Measurements from ENCODE around the gene VPS51.

Gene VPS51

DNA sequence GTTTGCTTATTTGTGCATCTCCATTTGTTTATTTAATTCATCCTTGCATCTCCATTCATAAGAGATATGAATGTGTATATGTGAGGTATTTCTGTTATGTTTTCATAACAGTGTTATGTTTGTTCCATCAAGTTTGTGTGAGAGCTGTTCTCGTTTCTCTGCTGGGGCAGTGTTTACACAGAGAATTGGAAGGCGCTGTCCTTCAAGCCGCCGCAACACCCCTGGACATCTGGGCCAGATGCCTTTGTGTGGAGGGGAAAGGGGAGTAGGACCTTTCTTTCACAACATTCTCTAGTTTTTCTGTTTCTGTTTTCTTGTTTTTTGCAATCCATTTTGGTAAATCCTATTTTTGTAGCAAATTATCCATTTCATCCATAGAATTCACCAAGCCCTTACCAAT is 8.6 kb downstream of the VPS51 start:
- no peak for DNase-seq (ENCODE audit: extremely low spot score)
- TF ChIP-seq, protein P1, sequence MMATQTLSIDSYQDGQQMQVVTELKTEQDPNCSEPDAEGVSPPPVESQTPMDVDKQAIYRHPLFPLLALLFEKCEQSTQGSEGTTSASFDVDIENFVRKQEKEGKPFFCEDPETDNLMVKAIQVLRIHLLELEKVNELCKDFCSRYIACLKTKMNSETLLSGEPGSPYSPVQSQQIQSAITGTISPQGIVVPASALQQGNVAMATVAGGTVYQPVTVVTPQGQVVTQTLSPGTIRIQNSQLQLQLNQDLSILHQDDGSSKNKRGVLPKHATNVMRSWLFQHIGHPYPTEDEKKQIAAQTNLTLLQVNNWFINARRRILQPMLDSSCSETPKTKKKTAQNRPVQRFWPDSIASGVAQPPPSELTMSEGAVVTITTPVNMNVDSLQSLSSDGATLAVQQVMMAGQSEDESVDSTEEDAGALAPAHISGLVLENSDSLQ (IDR thresholded peaks at IDR 0.05) = no peak
- TF ChIP-seq ARNT (IDR thresholded peaks at IDR 0.05) = no peak
- no peak for TF ChIP-seq BHLHE40 (IDR thresholded peaks at IDR 0.05; ENCODE audit: borderline replicate concordance)
- no peak for TF ChIP-seq L3MBTL2 (conservative IDR thresholded peaks at IDR 0.05)
- no peak for TF ChIP-seq TARDBP (IDR thresholded peaks at IDR 0.05)
- TF ChIP-seq ZNF384 (IDR thresholded peaks at IDR 0.05) = no peak
- TF ChIP-seq CTBP1 (IDR thresholded peaks at IDR 0.05; ENCODE audit: borderline replicate concordance) = no peak
- TF ChIP-seq FOXA1 (IDR thresholded peaks at IDR 0.05) = no peak
- TF ChIP-seq LEF1 (IDR thresholded peaks at IDR 0.05; ENCODE audit: borderline replicate concordance) = no peak
- TF ChIP-seq ELF4 (IDR thresholded peaks at IDR 0.05) = no peak
- no peak for TF ChIP-seq NFRKB (IDR thresholded peaks at IDR 0.05)
- CTCF ChIA-PET = interaction anchor here (0.7 to 1.1 kb wide), 2 partner anchors 121 to 689 kb away, joined by 3 read pairs; no protein-coding TSS in a partner anchor
- POLR2A ChIA-PET = interaction anchor here (0.6 to 1.3 kb wide), 2 partner anchors 12 to 29 kb away, joined by 3 read pairs; no protein-coding TSS in a partner anchor

DNA sequence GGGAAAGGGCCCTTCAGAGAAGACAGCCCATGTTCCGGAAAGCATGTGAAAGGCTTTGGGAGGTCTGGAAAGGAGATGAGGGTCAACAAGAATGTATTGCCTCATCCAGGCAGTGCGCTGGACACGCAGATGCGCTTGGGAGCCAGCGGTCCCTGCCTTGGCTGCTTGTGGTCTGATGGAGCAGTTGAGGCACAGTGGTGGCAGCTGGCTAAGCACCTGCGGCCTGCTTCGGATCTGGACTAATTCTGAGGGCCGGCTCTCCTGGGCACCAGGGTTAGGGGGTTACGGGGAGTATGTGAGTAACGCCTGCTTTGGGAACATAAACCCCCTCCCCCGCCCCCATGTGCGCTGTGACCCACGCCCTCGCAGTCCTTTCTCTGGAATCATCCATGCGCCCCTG is 11.1 kb downstream of the VPS51 start:
- no peak for TF ChIP-seq LEF1 (IDR thresholded peaks at IDR 0.05; ENCODE audit: borderline replicate concordance)
- TF ChIP-seq CTBP1 (IDR thresholded peaks at IDR 0.05; ENCODE audit: borderline replicate concordance) = no peak
- no peak for TF ChIP-seq BHLHE40 (IDR thresholded peaks at IDR 0.05; ENCODE audit: borderline replicate concordance)
- TF ChIP-seq TARDBP (IDR thresholded peaks at IDR 0.05) = no peak
- TF ChIP-seq SP1 (IDR thresholded peaks at IDR 0.05) = no peak
- TF ChIP-seq, protein P1 (IDR thresholded peaks at IDR 0.05) = no peak
- TF ChIP-seq FOXM1 (IDR thresholded peaks at IDR 0.05; ENCODE audit: borderline replicate concordance) = no peak
- TF ChIP-seq FOXK2 (IDR thresholded peaks at IDR 0.05) = no peak
- TF ChIP-seq ARNT (IDR thresholded peaks at IDR 0.05) = no peak
- TF ChIP-seq NFRKB (IDR thresholded peaks at IDR 0.05) = no peak
- no peak for TF ChIP-seq ELF4 (IDR thresholded peaks at IDR 0.05)
- TF ChIP-seq SUZ12 (IDR thresholded peaks at IDR 0.05) = no peak
- TF ChIP-seq FOXA1 (IDR thresholded peaks at IDR 0.05) = no peak
- TF ChIP-seq ZNF384 (IDR thresholded peaks at IDR 0.05) = no peak
- TF ChIP-seq L3MBTL2 (conservative IDR thresholded peaks at IDR 0.05) = no peak
- no peak for TF ChIP-seq HDGF (IDR thresholded peaks at IDR 0.05; ENCODE audit: borderline replicate concordance)
- CTCF ChIA-PET = no interaction called here
- no peak for DNase-seq (ENCODE audit: extremely low spot score)
- POLR2A ChIA-PET = interaction anchor here (0.6 kb wide), 2 partner anchors 9 to 28 kb away, joined by 3 read pairs; no protein-coding TSS in a partner anchor

DNA sequence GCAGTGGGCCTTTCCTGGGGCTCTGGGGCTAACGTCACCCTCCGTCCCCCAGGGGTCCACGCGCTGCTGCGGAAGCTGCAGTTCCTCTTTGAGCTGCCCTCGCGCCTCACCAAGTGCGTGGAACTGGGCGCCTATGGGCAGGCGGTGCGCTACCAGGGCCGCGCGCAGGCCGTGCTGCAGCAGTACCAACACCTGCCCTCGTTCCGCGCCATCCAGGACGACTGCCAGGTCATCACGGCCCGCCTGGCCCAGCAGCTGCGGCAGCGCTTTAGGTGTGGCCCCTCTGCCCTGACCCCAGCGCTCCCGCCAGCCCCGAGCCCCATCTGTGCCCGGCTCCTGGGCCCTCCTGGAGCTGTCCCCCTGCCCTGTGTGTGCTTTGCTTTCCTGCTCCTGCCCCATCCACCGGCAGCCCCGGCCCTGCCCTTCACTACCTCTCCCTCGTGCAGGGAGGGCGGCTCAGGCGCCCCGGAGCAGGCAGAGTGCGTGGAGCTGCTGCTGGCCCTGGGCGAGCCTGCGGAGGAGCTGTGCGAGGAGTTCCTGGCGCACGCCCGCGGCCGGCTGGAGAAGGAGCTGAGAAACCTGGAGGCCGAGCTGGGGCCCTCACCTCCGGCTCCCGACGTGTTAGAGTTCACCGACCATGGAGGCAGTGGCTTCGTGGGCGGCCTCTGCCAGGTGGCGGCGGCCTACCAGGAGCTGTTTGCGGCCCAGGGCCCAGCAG is 11.9 kb downstream of the VPS51 start:
- TF ChIP-seq LEF1 (IDR thresholded peaks at IDR 0.05; ENCODE audit: borderline replicate concordance) = no peak
- no peak for TF ChIP-seq FOXK2 (IDR thresholded peaks at IDR 0.05)
- TF ChIP-seq ZNF384 (IDR thresholded peaks at IDR 0.05) = no peak
- no peak for TF ChIP-seq HDGF (IDR thresholded peaks at IDR 0.05; ENCODE audit: borderline replicate concordance)
- TF ChIP-seq ARNT (IDR thresholded peaks at IDR 0.05) = no peak
- no peak for TF ChIP-seq NFRKB (IDR thresholded peaks at IDR 0.05)
- no peak for TF ChIP-seq TARDBP (IDR thresholded peaks at IDR 0.05)
- POLR2A ChIA-PET = interaction anchor here (0.6 to 0.8 kb wide), 3 partner anchors 9 to 27 kb away, joined by 3 read pairs; no protein-coding TSS in a partner anchor
- DNase-seq (ENCODE audit: extremely low spot score) = no peak
- CTCF ChIA-PET = no interaction called here

DNA sequence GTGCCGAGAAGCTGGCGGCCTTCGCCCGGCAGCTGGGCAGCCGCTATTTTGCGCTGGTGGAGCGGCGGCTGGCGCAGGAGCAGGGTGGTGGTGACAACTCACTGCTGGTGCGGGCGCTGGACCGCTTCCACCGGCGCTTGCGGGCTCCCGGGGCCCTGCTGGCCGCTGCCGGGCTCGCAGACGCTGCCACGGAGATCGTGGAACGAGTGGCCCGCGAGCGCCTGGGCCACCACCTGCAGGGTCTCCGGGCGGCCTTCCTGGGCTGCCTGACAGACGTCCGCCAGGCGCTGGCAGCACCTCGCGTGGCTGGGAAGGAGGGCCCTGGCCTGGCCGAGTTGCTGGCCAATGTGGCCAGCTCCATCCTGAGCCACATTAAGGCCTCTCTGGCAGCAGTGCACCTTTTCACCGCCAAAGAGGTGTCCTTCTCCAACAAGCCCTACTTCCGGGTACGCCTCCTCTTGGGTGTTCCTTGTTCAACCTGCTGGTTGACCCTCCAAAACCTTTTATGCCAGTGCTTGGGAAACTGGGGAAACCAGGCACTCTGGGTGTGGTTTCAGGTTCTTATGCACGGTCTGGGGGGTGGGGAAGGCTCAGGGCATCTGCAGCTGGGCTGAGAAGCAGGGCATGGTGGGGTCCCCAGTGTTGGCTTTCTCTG is 12.6 kb downstream of the VPS51 start:
- no peak for DNase-seq (ENCODE audit: extremely low spot score)
- ChIA-PET CTCF (interaction anchor here (1.1 kb wide), 1 partner anchor 9 kb away, joined by 3 read pairs; no protein-coding TSS in a partner anchor), POLR2A (interaction anchor here (0.8 to 2.2 kb wide), 2 partner anchors 13 to 26 kb away, joined by 3 to 18 read pairs; partner anchors contain the start of gene VPS51)
- TF ChIP-seq LEF1 (IDR thresholded peaks at IDR 0.05; ENCODE audit: borderline replicate concordance) (no peak), TARDBP (IDR thresholded peaks at IDR 0.05) (no peak), ARNT (IDR thresholded peaks at IDR 0.05) (no peak), HDGF (IDR thresholded peaks at IDR 0.05; ENCODE audit: borderline replicate concordance) (no peak), ZNF384 (IDR thresholded peaks at IDR 0.05) (no peak), FOXK2 (IDR thresholded peaks at IDR 0.05) (no peak), ELF4 (IDR thresholded peaks at IDR 0.05) (no peak), CTBP1 (IDR thresholded peaks at IDR 0.05; ENCODE audit: borderline replicate concordance) (no peak), SUZ12 (IDR thresholded peaks at IDR 0.05) (no peak), FOXM1 (IDR thresholded peaks at IDR 0.05; ENCODE audit: borderline replicate concordance) (no peak), BHLHE40 (IDR thresholded peaks at IDR 0.05; ENCODE audit: borderline replicate concordance) (no peak), L3MBTL2 (conservative IDR thresholded peaks at IDR 0.05) (no peak), SP1 (IDR thresholded peaks at IDR 0.05) (no peak), NFRKB (IDR thresholded peaks at IDR 0.05) (no peak), FOXA1 (IDR thresholded peaks at IDR 0.05) (no peak)
- TF ChIP-seq, protein P1 (IDR thresholded peaks at IDR 0.05) = no peak

All from HEK293T (cell line).